Stimulated activated naive CD8-positive, alpha-beta T cell treated with anti-CD3 and anti-CD28 coated beads, Interleukin-15, Interleukin-2, amounts not matched to agents 100 ng/mL and 50 ng/mL, for 24 hours (primary cell): ENCODE measurements around the gene SGSM1.

Source experiments
- H3K27ac Mint-ChIP-seq: one replicate; pipeline ENCODE4 v1.8.0; 2021; ENCODE audit warnings: mild to moderate bottlenecking, mixed read lengths
- H3K27me3 Mint-ChIP-seq: one replicate; pipeline ENCODE4 v1.8.0; 2021; ENCODE audit warnings: mixed read lengths
- H3K36me3 Mint-ChIP-seq: one replicate; pipeline ENCODE4 v1.8.0; 2021; ENCODE audit warnings: low read depth, mixed read lengths
- H3K4me1 Mint-ChIP-seq: one replicate; pipeline ENCODE4 v1.8.0; 2021; ENCODE audit warnings: low read depth, mixed read lengths
- H3K4me3 Mint-ChIP-seq: one replicate; pipeline ENCODE4 v1.8.0; 2021; ENCODE audit warnings: mild to moderate bottlenecking, mixed read lengths
- H3K9me3 Mint-ChIP-seq: one replicate; pipeline ENCODE4 v1.8.0; 2021; ENCODE audit warnings: mixed read lengths

Gene SGSM1, protein sequence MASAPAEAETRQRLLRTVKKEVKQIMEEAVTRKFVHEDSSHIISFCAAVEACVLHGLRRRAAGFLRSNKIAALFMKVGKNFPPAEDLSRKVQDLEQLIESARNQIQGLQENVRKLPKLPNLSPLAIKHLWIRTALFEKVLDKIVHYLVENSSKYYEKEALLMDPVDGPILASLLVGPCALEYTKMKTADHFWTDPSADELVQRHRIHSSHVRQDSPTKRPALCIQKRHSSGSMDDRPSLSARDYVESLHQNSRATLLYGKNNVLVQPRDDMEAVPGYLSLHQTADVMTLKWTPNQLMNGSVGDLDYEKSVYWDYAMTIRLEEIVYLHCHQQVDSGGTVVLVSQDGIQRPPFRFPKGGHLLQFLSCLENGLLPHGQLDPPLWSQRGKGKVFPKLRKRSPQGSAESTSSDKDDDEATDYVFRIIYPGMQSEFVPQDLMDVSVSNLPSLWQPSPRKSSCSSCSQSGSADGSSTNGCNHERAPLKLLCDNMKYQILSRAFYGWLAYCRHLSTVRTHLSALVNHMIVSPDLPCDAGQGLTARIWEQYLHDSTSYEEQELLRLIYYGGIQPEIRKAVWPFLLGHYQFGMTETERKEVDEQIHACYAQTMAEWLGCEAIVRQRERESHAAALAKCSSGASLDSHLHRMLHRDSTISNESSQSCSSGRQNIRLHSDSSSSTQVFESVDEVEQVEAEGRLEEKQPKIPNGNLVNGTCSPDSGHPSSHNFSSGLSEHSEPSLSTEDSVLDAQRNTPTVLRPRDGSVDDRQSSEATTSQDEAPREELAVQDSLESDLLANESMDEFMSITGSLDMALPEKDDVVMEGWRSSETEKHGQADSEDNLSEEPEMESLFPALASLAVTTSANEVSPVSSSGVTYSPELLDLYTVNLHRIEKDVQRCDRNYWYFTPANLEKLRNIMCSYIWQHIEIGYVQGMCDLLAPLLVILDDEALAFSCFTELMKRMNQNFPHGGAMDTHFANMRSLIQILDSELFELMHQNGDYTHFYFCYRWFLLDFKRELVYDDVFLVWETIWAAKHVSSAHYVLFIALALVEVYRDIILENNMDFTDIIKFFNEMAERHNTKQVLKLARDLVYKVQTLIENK

DNA sequence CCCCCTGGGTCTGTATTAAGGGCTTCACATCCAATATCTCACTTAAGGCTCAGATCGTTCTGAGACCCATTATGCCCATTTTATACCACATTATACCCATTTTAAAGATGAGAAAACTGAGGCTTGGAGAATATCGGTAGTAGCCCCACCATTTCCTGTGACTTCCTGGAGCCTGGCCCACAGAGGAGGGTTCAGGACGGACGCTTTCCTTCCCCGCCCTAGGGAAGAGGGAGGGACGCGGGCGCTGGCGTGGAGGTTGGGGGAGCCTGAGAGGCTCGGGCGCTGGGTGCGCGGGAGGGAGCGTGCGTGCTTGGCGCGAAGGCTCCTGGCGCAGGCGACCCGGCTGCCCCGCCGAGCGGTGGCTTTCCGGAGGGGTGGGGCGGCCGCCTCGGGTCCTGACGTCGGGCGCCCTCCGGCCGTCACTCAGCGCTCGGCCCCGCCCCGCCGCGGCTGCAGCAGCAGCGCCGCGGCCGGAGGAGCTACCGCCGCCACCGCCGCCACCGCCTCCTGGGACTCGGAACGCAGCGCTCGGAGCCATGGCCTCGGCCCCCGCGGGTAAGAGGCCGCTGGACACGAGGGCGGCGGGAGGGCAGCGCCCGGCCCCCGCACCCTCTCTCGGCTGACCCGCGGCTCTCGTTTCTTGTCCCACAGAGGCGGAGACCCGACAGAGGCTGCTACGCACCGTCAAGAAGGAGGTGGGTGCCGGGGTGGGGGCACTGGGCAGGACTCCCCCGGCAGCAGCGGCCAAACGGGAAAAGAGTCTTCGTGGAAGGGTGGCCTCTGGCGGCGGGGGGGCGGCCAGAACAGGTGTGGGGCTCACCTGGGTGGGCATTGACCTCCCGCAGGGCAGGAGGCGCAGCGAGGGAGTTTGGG is at the start of gene SGSM1:
Gene SGSM1 (plus strand): TSS at position 422 of the 873 bp plus-strand sequence. CDS start 115 bp downstream, at position 537.
- Mint-ChIP-seq H3K9me3 (no peaks in the 10 kb centered on the region), H3K36me3 (no peaks in the 10 kb centered on the region), H3K4me1 (peaks cover 27% of the 10 kb centered on the region), H3K4me3 (peak within 1 kb of the TSS; percentile 57), H3K27ac (no peak within 1 kb of the TSS), H3K27me3 (peaks cover 5% of the 10 kb centered on the region)

DNA sequence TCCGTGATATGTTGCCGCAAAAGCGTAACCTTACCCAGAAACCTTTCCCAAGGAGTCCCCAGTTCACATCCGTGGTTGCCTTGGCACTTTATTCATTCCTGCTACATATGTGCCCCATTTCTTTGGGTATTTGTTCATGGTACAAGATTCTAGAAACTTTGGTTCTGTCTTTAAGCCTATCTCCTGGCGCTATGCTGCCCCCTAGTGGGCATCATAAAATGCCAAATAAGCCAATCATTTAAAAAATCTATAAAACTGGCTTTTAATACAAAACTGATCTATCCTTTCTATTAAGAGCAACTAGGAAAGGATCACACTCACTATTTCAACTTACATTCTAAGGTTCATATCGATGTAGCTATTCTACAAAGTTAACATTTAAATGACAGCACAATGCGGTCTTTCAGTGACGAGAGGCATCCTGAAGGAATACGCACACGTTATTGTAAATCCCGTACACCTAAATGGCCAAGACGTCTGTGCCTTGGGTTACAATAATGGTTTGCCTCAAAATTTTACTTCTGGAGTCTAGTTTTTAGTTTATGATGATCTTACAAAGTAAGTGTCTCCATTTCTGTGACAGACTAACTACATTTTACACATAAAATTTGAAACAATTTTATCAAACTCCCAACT is 47.7 kb upstream of the SGSM1 start:
- no peaks in the 10 kb centered on the region for H3K9me3 Mint-ChIP-seq
- no peak overlapping the region for H3K4me3 Mint-ChIP-seq

DNA sequence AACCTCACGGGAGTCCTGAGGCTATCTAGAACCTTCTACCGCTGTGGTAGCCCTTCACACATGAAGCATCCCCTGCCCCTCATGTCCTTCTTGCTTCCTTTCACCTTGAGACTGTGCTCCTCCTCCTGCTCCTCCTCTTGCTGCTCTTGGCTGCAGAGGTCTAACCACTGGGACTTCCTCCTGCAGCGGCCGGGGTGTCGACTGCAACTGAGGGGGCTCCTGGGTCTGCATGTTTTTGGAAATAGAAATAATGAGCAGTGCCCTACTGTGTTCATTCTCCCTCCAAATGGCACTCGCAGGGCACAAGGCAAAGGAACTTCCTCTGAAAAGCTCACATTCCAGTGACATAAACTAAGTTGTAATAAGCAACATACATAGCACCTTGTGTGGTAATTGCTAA is 46.2 kb upstream of the SGSM1 start:
- Mint-ChIP-seq H3K9me3 (no peaks in the 10 kb centered on the region), H3K27me3 (peaks cover 2% of the 10 kb centered on the region), H3K36me3 (no peaks in the 10 kb centered on the region), H3K4me3 (no peak overlapping the region), H3K27ac (no peak overlapping the region), H3K4me1 (no peaks in the 10 kb centered on the region)

More for the DNA sequence above, 47.7 kb upstream of the SGSM1 start:
- peaks cover 9% of the 10 kb centered on the region for H3K27me3 Mint-ChIP-seq
- H3K36me3 Mint-ChIP-seq = no peaks in the 10 kb centered on the region
- H3K4me1 Mint-ChIP-seq = no peaks in the 10 kb centered on the region
- no peak overlapping the region for H3K27ac Mint-ChIP-seq

DNA sequence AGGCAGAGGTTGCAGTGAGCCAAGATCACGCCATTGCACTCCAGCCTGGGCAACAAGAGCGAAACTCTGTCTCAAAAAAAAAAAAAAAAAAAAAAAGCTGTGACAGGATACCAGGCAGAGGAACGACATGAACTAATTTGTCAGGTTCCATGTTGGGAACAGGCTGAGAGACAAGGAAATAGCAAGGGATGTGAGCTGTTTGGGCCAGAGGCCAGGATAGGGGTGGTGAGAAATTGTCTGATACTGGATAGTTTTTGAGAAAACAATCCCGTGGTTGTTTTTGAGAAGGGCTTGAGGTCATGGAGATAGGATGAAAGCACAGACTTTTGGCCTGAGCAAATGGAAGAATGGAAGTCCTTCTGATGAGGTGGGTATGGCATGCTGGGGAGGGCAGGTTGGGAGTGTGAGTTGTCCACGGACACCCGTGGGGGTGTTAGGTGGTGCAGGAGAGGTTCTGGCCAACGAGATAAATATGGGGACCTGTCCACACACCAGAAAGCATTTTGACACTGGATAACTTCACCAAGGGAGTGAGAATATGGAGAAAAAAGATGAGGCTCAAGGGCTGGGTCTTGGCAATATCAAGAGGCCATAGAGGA is 45.2 kb upstream of the SGSM1 start:
- Mint-ChIP-seq H3K4me3 (no peak overlapping the region), H3K9me3 (no peaks in the 10 kb centered on the region), H3K27ac (no peak overlapping the region), H3K4me1 (no peaks in the 10 kb centered on the region), H3K36me3 (no peaks in the 10 kb centered on the region), H3K27me3 (peaks cover 4% of the 10 kb centered on the region)

DNA sequence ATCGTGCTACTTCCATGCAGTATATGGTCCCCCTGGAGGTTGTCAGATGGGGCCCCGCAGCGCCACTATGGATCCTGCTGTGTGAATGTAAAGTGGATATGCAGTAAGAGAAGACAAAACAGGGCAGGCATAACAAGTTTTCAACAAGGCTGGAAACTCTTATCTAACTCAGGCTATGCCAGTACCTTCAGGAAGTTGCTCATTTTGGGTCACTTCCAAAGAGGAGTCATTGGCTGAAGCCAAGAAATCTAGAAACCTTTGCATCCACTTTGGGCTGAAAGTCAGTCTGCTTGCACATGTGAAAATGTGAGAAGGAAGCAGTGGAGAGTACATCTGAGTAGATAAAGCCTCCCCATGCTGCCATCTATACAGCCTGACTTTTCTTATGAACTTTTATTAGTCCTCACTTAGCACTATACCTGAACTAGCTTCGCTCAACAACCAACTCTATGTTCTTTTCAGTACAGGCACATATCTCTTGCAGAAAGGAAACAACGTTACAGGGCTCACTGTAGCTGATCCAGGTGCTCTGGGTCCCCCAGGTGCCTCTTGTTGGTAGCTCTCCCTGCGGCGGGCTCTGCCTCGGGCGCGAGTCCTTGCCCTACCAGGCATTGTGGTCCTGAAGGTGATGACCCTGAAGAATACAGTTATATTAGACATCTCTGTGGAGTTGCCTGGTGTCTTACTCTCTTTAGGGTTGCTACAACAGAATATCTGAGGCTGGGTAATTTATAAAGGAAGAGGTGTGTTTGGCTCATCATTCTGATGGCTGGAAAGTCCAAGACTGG is 43.9 kb upstream of the SGSM1 start:
- Mint-ChIP-seq H3K4me1 (no peaks in the 10 kb centered on the region), H3K27me3 (peaks cover 4% of the 10 kb centered on the region), H3K36me3 (no peaks in the 10 kb centered on the region), H3K27ac (no peak overlapping the region), H3K4me3 (no peak overlapping the region), H3K9me3 (no peaks in the 10 kb centered on the region)

DNA sequence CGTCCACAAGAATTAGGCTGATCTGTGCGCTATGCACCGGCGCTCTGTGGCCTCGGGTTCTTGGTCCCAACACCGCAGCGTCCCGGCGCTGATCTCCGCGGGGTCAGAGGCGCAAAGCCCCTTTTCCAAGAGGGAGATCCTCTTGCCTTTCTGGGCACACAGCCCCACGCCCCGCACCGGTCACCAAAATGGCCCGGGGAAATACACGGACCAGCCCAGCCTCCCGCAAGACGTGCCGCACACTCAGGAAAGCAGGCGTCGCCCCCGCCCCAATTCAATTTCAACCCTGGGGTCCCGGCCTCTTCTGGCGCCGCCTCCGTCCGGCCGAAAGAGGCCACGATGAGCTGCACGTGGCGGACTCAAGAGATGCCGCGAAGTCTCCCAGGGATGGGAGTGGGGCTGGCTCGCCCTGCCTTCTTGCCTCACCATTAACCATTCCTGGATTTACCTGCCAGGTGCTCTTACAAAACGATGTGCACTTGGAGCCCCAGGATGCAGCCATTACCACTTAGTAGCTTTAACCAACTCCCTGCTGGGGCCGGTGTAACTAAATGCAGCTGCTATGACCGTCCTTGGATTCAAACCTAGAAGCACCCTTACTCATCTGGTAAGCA is 42.0 kb upstream of the SGSM1 start:
- H3K4me1 Mint-ChIP-seq = no peaks in the 10 kb centered on the region
- H3K9me3 Mint-ChIP-seq = no peaks in the 10 kb centered on the region
- peaks cover 4% of the 10 kb centered on the region for H3K27me3 Mint-ChIP-seq
- no peaks in the 10 kb centered on the region for H3K36me3 Mint-ChIP-seq
- H3K27ac Mint-ChIP-seq = no peak overlapping the region
- no peak overlapping the region for H3K4me3 Mint-ChIP-seq

DNA sequence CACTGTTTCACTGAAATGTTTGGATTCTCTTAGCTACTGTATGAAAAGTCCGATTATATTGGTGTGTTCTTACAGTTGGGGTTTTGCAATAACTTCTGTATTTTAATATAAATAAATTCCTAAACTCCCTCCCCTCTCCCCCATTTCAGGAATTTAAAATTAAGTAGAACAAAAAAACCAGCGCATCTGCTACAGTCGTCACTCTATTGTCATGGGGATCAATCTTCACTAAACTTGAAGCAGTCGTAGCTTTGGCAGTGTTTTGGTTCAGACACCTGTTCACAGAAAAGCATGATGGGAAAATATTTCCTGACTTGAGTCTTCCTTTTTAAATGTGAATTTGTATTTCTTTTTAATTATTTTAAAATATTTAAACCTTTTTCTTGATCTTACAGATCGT is 40.8 kb upstream of the SGSM1 start:
- Mint-ChIP-seq H3K4me3 (no peak overlapping the region), H3K9me3 (no peaks in the 10 kb centered on the region), H3K27me3 (peaks cover 4% of the 10 kb centered on the region), H3K36me3 (no peaks in the 10 kb centered on the region), H3K27ac (no peak overlapping the region), H3K4me1 (no peaks in the 10 kb centered on the region)

DNA sequence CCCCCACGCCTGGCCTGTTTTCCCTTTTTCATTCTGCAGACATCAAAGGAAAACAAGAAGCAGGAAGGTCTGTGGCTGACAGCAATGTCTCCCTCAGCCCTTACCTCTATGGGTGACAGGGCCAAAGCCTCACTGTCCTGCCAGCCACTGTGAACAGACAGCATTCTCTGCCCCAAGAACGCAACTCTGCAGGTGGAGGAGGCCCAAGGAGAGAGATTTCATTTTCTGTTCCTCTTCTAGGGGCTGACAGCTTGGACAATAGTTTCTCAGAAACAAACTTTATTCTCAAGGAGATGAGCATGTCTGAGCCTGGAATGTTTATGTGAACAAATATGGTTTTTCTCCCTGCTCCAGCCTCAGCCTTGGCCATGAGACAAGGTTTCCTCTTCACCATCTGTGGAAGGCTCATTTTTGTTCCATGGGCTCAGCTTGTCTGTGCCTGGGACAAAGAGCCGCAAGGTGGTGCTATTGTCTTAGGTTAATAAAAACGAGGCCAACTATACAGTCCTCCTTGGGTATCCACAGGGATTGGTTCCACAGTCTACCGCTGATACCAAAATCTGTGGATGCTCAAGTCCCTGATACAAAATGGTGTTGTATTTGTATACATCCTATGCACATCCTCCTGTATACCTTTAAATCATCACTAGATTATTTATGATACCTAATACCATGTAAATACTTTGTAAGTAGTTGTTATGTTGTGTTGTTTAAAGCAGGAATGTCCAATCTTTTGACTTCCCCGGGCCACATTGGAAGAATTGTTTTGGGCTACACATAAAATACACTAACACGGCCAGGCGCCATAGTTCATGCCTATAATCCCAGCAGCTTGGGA is 37.3 kb upstream of the SGSM1 start:
- Mint-ChIP-seq H3K9me3 (no peaks in the 10 kb centered on the region), H3K36me3 (no peaks in the 10 kb centered on the region), H3K27me3 (peaks cover 4% of the 10 kb centered on the region), H3K4me1 (no peaks in the 10 kb centered on the region), H3K27ac (no peak overlapping the region), H3K4me3 (no peak overlapping the region)

DNA sequence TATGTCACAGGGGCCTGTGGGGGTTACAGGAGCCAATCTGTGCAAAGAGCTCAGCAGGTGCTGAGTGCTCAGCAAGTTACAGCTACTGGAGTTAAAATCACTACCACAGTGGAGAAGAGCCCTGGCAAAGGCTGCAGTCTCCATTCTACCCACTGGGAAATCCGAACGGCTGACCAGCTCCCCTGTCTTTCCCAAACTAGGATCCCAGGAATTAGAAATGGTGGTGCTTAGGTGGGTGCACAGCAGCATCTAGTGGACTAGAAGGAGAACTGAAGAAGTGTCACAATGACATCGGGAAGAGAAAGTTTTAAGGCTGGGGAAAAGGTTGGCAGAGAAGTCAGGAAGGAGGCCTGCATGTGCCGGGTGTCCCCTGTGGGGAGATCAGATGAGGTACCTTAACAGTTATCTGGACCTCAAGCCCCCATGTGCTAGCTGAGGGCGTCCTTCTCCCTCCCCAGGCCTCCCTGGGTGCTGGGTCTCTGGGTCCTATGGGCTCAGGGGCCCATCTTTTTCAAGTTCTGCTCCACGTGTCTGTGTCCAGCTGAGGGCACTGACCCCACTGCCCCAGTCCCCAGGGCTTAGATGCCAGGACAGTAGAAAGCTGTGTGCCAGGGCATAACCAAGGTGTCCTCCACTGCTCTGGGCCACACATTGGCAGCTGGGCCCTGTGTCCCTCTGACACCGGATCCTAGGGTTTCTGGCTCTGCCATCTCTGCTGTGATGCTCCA is 33.4 kb upstream of the SGSM1 start:
- peaks cover 9% of the 10 kb centered on the region for H3K27me3 Mint-ChIP-seq
- H3K36me3 Mint-ChIP-seq = no peaks in the 10 kb centered on the region
- H3K27ac Mint-ChIP-seq = no peak overlapping the region
- H3K4me3 Mint-ChIP-seq = no peak overlapping the region
- H3K9me3 Mint-ChIP-seq = no peaks in the 10 kb centered on the region
- no peaks in the 10 kb centered on the region for H3K4me1 Mint-ChIP-seq

DNA sequence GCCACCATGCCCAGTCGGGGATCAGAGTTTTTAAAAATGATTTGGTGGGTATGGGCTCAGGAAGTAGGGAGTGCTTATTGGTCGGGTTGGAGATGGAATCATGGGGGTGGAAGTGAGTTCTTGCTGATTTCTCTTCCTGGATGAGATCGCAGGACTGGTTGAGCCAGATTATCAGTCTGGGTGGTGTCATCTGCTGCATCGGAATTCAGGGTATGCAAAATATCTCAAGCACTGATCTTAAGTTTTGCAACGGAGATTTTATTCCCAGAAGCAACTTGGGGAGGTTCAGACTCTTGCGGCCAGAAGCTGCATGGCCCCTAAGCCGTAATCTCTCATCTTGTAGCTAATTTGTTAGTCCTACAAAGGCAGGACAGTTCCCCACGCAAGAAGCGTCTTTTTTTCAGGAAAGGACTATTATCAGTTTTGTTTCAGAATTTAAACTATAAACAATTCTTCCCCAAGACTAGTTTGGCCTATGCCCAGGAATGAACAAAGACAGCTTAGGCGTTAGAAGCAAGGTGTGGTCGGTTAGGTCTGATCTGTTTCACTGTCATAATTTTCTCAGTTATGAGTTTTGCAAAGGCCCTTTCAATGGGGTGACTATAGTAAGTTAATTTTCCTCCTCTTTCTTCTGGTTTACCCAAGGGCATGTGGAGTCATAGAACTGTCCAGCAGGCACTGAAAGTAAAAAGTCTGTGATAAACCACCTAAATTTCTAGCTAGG is 30.1 kb upstream of the SGSM1 start:
- Mint-ChIP-seq H3K36me3 (no peaks in the 10 kb centered on the region), H3K27me3 (peaks cover 18% of the 10 kb centered on the region), H3K27ac (no peak overlapping the region)

DNA sequence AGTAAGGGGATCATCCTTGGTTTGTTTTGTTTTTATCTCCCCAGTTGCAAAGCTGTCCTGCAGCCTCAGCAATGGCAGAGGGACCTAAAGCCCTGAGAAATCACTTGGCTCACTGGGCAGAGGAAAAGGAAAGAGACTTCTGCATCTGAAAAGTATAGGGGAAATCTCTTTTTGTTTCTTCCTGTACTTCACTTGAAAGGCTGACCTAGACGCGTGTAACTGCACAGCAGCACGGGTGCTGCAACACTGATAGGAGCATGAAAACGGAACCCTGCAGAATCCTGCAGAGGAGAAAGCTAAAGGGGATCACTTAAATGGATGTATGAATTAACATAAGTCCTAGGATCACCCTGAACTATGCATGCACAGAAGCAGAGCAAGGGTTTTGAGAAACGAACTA is 29.5 kb upstream of the SGSM1 start:
- Mint-ChIP-seq H3K27me3 (peaks cover 18% of the 10 kb centered on the region), H3K9me3 (no peaks in the 10 kb centered on the region), H3K27ac (no peak overlapping the region), H3K36me3 (no peaks in the 10 kb centered on the region), H3K4me3 (no peak overlapping the region), H3K4me1 (no peaks in the 10 kb centered on the region)

More for the DNA sequence above, 30.1 kb upstream of the SGSM1 start:
- H3K9me3 Mint-ChIP-seq = no peaks in the 10 kb centered on the region
- no peak overlapping the region for H3K4me3 Mint-ChIP-seq
- no peaks in the 10 kb centered on the region for H3K4me1 Mint-ChIP-seq
